Liver (tissue), 3 donors: ENCODE results near the gene CPS1.

Experiments used
- RAD21 ChIP-seq, 2 donors: IDR thresholded peaks; 2 replicates each; pipeline ENCODE4 v1.6.1; 2016; ENCODE audit warnings: antibody characterized with exemption in 2 of 2, mild to moderate bottlenecking in 2 of 2
- TAF1 ChIP-seq: conservative IDR thresholded peaks from 2 replicates; pipeline ENCODE4 v1.6.1; 2016; ENCODE audit warnings: antibody characterized with exemption, mild to moderate bottlenecking
- TF ChIP-seq, protein P1 (sequence below): IDR thresholded peaks from 2 replicates; pipeline ENCODE4 v1.6.1; 2016; ENCODE audit warnings: antibody characterized with exemption
- TF ChIP-seq, protein P2 (sequence below): fragments of 150-350 bp; IDR thresholded peaks from 2 replicates; pipeline ENCODE4 v1.5.1; 2017; ENCODE audit warnings: improper control_type of control experiment, low read depth, low read length; ENCODE audit not compliant: missing input control
- TF ChIP-seq, protein P3 (sequence below): IDR thresholded peaks from 2 replicates; pipeline ENCODE4 v1.6.1; 2016; ENCODE audit warnings: antibody characterized with exemption, mild to moderate bottlenecking
- donor health status: healthy.
- donor health status: healthy.

DNA sequence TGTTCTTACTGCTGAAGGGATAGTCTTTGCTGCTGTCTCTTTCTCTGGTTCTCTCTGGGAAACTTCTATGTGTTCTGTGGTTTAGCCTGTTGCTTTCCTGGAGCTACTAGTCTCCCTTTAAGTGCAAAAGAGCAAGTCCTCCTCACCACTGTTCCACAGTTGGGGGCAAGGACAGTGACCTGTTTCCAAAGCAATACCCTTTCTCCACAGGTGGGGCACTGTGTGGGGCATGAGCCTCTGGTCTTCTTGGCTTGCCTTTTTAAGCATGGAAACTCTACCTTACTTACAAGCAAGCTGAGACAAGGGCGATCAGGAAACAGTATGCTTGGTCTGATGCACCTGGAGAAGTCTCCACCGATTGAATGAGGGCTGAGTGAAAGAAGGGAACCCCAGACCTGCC, 156.7 kb downstream of the CPS1 start:
- TF ChIP-seq, protein P1, sequence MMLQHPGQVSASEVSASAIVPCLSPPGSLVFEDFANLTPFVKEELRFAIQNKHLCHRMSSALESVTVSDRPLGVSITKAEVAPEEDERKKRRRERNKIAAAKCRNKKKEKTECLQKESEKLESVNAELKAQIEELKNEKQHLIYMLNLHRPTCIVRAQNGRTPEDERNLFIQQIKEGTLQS, result no peak
- TF ChIP-seq, protein P2, sequence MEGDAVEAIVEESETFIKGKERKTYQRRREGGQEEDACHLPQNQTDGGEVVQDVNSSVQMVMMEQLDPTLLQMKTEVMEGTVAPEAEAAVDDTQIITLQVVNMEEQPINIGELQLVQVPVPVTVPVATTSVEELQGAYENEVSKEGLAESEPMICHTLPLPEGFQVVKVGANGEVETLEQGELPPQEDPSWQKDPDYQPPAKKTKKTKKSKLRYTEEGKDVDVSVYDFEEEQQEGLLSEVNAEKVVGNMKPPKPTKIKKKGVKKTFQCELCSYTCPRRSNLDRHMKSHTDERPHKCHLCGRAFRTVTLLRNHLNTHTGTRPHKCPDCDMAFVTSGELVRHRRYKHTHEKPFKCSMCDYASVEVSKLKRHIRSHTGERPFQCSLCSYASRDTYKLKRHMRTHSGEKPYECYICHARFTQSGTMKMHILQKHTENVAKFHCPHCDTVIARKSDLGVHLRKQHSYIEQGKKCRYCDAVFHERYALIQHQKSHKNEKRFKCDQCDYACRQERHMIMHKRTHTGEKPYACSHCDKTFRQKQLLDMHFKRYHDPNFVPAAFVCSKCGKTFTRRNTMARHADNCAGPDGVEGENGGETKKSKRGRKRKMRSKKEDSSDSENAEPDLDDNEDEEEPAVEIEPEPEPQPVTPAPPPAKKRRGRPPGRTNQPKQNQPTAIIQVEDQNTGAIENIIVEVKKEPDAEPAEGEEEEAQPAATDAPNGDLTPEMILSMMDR, result no peak
- TF ChIP-seq RAD21 (IDR thresholded peaks at IDR 0.05) (no peak), TAF1 (no peak)
- TF ChIP-seq, protein P3, sequence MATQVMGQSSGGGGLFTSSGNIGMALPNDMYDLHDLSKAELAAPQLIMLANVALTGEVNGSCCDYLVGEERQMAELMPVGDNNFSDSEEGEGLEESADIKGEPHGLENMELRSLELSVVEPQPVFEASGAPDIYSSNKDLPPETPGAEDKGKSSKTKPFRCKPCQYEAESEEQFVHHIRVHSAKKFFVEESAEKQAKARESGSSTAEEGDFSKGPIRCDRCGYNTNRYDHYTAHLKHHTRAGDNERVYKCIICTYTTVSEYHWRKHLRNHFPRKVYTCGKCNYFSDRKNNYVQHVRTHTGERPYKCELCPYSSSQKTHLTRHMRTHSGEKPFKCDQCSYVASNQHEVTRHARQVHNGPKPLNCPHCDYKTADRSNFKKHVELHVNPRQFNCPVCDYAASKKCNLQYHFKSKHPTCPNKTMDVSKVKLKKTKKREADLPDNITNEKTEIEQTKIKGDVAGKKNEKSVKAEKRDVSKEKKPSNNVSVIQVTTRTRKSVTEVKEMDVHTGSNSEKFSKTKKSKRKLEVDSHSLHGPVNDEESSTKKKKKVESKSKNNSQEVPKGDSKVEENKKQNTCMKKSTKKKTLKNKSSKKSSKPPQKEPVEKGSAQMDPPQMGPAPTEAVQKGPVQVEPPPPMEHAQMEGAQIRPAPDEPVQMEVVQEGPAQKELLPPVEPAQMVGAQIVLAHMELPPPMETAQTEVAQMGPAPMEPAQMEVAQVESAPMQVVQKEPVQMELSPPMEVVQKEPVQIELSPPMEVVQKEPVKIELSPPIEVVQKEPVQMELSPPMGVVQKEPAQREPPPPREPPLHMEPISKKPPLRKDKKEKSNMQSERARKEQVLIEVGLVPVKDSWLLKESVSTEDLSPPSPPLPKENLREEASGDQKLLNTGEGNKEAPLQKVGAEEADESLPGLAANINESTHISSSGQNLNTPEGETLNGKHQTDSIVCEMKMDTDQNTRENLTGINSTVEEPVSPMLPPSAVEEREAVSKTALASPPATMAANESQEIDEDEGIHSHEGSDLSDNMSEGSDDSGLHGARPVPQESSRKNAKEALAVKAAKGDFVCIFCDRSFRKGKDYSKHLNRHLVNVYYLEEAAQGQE, result no peak
